NCI-H1436 treated with DMSO at 0.1 percent for 48 hours (cell line): ENCODE results near the gene SCAI.
"Not testable (repeated sequence)": the region's sequence is repeated elsewhere in the genome, so short reads cannot be mapped to it uniquely, and the experiment has no call there.

Source experiments
- DNase-seq: peaks from one replicate; lab custom pipeline; 2025; lab: John Stamatoyannopoulos, UW

SCAI gene

DNA sequence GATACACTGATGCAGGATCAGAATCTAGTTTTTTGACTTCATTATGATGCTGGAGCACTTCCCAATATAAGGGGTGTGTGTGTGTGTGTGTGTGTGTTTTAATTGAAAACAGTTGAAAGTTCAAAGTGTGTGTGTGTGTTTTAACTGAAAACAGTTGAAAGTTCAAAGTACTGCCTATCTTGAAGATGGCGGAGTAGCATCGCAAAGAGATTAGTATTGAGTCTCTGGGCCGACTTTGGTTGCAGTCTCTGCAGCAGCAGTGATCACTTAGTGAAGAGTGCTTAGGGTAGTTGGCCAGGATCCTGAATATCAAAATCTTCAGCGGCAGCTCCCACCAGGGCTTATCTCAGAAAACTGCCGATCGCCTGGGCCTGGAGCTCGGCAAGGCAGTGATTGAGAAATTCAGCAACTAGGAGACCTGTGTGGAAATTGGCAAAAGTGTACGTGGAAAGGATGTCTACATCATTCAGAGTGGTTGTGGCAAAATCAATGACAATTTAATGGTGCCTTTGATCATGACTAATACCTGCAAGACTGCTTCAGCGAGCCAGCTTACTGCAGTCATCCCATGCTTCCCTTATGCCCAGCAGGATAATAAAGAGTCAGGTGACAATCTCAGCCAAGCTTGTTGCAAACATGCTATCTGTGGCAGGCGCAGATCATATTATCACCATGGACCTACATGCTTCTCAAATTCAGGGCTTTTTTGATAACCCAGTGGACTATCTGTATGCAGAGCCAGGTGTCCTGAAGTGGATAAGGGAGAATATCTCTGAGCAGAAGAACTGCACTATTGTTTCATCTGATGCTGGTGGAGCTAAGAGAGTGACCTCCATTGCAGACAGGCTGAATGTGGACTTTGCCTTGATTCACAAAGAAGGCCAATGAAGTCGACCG lies 7.3 kb upstream of the SCAI start:
- no peak for DNase-seq

DNA sequence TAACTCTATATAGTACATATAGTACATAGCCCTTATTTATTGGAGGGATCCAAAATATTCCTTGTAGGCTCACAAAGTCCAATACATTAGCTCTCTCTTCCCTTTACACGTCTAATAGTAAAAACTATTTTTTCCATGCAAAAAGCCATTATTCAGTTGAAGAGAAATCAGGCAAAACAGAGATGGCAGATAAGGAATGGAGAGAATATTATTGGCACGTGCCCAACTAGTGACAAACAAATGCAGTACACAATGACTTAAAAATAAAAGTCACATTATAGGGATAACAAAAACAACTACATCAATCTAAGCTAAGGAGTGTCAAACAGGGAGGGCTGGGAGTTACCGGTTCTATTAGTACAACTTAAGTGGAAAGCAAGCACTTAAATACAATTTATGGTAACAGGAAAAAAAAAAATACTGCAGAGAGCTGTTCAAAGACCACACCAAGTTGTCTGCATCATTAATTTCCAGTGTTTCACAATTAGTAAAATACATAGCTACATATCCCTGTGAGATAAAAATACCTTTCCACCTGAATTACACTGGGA lies 4.1 kb upstream of the SCAI start:
- DNase-seq: no peak

DNA sequence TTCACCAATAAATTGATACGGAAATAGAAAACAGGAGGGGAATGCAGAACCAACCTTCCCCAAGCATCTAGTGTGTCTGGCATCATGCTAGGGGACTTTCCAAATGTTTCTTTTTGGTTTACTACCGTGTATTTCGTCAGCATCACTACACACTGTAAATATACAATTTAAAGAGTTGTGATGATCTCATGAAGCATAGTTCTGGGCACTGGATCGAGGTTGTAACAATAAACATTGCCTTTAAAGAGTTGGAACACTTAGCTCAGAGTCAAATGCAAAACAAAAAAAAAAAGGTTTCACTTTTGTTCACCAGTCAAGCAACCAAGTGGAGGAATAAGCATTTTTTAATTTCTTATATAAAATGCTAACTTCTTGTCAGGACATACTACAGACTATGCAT lies 2.9 kb upstream of the SCAI start:
- no peak for DNase-seq

DNA sequence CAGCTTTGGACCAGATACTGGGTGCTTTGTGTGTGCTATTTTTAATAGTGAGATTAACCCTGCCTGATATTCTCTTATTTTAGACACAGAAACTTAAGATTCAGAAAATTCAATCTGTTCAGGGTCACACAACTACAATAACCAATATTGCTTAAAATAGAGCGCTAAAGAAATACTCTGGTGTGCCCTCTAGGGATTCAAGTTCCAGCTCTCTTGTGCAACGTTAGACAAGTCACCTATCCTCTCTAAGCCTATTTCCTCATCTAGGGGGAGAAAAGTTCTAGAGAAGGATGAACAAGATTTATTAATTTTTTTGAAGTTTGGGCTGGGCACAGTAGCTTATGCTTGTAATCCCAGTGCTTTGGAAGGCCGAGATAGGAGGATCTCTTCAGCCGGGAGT lies 2.1 kb upstream of the SCAI start:
- no peak for DNase-seq

DNA sequence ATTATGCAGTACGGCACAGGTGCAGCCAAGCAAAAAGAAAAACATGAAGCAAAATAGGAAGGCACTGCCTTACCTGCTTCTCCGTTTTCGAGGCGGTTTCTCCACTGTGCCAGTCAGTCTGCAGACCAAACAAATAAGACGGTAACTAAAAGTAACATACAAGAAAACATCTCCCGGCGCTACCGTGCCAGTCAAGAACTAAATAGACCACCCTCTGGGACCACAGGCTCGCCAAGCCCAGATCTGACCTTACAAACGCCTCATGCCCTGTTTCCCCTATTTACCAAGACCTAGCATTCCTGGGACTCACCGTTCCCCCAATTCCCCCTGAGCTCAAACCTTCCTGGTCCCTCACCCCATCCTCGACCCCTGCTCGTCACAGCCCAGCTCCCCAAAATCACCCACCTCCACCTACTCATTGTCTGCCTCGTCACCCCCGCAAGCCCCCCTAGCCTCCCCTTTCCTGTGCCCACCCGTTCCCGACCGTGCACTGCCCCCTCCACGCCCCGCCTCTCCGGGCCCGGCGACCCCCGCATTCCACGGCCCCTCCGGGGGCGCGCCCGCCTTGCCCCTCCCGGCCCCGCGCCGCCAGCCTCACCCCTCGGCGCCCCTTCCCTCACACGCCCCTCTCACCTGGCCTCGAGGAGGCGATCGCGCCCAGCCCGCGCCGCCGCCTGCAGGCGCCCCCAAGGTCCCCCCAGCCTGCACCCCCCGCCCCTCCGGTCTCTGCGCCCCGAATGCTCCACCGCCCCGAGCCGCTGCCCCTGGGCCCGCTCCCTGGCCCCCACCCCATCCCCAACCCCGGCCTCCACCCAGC lies 560 bp downstream of the SCAI start:
- no peak for DNase-seq

DNA sequence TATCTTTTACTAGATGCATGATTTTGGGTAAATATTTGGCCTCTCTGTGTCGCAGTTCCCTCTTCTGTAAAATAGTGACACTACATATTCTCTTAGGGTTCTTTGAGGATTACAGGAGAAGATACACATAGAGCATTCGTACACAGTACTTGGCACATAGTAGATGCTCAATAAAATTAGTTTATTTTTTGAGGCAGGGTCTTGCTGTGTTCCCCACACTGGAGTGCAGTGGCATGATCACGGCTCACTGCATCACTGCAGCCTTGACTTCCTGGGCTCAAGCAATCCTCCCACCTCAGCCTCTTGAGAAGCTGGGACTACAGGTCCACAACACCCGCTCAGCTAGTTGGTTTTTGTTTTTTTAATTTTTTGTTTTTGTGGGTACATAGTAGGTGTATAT lies 1.6 kb downstream of the SCAI start:
- no peak for DNase-seq

DNA sequence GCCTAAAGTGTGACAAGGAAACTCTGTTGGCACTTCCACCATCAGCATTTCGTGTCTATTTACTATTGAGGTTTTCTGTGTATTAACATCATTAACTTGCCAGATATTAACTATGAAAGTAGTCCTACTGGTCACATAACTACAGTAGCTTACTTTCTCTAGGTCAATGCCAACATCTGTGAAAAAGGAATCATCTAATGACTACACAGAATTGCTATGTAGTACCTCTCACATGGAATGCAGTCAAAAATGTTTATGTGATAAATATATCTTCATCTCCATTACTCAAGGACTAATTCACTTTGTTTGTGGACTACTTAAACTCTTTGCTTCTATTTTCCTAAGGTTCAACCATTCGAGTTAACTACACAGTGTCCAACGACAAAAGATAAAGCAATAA lies 2.1 kb downstream of the SCAI start:
- DNase-seq: no peak

DNA sequence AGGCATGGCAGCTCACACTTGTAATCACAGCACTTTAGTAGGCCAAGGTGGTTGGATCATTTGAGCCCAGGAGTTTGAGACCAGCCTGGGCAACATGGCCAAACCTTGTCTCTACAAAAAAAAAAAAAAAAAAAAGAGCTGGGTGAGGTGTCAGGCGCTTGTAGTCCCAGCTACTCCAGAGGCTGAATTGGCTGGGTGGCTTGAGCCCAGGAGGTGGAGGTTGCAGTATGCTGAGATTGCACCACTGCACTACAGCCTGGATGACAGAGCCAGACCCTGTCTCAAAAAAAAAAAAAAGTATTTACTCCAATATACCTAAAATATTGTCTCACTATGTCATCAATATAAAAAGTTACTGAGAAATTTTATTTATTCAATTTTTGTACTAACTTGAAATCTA lies 2.8 kb downstream of the SCAI start:
- no peak for DNase-seq

DNA sequence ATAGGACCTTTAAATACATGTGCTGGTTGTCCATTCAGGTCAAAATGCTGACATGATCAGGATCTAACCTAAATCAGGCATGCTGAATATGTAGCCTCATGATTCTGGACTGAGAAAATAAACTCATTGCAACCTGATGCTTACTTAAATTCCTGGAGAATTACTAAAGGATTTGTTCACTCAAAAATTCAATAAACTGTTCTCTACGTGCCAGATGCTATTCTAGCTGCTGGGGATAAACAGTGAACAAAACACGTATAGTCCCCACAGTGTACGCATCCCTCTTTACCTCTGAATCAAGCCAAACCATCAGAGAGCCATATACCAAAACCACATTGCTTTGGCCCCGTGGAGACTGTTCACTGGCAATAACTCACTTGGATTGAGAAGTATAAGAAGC lies 6.1 kb downstream of the SCAI start:
- DNase-seq: no peak

DNA sequence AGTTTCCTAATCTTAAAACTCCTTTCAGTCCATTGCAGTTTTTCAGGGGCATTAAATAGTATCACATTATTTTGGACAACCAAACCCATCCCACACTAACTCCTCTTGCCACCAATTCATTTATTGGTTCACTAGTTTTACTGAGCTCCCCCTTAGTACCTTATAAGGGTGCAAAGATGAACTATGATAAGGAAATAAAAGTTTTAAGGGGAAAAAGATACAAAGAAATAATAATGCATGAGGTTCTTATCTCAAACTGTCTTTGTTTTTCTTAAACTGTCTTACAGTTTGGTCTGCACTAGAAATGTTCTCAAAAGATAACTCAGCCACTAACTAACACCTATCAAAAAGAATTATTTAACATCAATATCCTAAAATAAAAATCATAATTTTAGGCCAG lies 8.4 kb downstream of the SCAI start:
- DNase-seq: no peak

DNA sequence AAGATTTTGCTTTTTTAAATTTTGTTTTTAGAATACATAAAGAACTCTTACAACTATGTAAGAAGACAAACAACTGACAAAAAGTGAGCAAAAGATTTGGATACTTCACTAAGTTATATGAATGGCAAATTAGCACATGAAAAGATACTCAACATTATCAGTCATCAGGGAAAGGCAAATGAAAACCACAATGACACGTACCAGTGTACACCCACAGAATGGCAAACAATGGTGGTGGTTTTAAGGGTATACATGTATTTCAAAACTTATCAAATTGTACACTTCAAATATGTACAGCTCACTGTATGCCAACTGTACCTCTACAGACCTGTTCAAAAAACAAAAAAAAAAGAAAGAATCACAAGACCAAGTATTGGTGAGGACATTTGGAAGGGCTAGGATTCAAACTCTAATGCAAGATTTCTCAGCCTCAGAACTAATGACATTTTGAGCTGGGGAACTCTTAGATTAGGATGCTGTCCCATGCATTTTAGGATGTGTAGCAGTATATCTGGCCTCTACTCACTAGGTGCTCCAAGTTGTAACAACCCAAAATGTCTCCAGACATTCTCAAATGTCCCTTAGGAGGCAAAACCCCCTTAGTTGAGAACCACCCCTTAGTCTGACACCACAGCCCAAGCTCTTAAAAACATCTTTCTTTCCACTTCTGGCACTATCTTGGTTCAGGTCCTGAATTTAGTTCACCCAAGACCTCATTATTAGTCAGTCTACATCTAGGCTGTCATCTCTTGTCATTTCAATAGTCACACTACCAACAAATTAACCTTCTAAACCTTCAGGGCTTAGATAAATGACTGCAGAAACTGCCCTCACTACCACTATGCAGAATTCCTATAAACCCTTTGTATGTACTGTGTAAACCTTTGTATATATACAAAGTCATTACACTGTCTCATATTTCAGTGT lies 9.7 kb downstream of the SCAI start:
- no peak for DNase-seq

DNA sequence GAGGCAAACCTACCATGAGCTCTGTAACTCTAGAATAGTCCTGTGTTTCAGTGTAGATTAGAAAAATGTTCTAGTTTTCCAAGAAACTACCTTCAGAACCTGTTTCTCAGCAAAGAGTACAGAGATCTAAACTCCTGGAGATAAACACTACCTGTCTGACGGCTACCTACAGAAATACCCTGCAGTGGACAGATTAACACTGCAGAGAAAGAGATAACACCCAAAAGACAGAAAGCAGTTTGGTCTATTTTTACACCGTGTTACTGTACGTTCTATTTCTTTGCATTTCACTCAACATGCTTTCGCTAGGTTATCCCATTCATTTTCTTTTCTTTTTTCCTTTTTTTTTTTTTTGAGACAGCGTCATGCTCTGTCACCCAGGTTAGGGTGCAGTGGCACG lies 11.6 kb downstream of the SCAI start:
- no peak for DNase-seq

DNA sequence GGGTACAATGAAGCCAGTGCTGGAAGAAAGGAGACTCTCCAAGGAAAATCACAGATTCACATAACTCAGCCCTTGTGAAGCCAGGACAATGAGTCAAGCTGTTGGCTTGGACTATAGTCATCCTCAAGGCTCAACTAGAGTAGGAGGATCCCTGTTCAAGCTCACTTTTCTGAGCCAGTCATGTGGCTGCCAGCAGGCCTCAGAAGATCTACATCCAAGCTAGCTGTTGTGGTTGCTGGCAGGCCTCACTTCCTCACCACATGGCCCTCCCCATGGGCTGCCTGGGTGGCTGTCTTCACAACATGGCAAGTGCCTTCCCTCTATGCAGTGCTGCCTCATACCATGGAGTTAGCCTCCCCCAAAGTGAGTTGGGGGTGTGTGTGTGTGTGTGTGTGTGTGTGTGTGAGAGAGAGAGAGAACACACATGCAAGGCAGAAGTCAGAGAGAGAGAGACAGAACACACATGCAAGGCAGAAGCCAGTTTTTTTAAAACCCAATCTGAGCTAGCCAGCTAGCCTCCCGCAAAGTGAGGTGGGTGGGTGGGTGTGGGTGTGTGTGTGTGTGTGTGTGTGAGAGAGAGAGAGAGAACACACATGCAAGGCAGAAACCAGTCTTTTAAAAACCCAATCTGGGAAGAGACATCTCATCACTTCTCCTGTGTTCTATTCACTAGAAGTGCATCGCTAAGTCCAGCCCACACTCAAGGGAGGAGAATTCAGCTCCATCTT lies 17.1 kb downstream of the SCAI start:
- no peak for DNase-seq

DNA sequence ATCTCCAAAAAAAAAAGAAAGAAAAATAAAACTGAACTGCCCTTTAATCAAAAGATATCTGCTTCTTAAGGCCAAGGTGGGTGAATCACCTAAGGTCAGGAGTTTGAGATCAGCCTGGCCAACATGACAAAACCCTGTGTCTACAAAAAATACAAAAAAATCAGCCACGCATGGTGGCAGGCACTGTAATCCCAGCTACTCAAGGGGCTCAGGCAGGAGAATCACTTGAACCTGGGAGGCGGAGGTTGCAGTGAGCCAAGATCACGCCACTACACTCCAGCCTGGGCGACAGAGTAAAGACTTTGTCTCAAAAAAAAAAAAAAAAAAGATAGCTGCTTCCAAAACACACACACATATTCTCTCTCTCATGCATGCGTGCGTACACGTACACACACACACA lies 17.8 kb downstream of the SCAI start:
- DNase-seq: no peak

DNA sequence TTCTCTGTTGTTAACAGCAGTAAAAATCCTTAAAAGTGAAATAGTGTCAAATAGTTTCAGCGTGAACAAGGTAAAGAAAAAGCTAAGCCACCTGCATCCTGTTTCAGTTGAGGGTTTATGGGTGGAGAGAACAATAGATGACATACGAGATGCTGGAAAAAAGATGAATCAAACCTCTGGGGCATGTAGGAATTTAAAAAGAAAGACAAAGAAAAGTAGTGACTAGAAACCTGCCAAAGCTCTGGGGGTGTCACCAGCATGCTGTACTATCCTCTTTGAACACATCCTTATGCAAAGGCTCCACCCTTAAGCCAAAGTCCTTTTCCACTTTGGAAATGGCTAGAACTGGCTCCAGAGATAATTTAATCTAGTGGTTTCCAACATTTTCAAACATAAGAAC lies 22.2 kb downstream of the SCAI start:
- no peak for DNase-seq

DNA sequence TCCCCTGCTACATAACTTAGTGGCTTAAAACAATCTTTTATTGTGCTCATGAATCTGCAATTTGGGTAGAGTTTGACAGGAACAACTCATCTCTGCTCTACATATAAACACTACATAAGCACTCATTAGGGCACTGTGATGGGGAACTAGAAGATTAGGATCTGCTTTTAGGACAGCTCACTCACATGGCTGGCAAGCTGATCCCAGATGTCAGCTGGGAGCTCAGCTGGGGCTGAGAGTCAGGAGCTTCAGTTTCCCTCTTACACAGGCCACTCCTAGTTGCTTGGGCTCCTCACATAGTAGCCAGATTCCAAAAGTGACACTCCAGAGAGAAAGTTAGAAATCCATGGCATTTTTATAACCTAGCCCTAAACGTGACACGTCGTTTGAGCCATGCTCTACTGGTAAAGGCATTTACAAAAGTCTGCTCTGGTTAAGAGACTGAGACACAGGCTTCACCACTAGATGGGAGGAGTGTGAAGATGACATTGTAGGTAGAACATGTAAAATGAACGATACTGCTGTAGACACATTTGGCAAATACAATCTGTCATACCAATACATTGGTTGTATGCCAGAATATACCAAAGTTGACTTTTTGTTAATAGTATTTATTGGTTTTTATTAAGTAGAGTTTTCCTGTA lies 23.6 kb downstream of the SCAI start:
- no peak for DNase-seq

DNA sequence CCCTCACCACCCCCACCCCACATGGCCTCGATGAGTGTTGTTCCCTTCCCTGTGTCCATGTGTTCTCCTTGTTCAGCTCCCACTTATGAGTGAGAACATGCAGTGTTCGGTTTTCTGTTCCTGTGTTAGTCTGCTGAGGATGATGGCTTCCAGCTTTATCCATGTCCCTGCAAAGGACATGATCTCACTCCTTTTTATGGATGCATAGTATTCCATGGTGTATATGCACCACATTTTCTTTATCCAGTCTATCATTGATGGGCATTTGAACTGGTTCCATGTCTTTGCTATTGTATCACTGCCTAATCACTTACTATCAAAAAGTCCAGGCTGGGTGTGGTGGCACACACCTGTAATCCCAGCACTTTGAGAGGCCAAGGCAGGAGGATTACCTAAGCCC lies 24.6 kb downstream of the SCAI start:
- DNase-seq: not testable (repeated sequence)

DNA sequence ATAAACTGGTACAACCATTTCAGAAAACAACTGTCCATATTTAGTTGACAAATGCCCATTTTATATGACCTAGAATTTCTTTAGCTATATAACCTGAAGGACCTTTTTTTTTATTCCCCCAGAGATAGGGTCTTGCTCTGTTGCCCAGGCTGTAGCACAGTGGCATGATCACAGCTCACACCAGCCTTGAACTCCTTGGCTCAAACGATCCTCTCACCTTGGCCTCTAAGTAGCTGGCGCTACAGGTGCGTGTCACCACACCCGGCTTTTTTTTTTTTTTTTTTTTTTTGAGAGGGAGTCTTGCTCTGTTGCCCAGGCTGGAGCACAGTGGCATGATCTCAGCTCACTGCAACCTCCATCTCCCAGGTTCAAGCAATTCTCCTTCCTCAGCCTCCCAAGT lies 28.8 kb downstream of the SCAI start:
- not testable (repeated sequence) for DNase-seq

DNA sequence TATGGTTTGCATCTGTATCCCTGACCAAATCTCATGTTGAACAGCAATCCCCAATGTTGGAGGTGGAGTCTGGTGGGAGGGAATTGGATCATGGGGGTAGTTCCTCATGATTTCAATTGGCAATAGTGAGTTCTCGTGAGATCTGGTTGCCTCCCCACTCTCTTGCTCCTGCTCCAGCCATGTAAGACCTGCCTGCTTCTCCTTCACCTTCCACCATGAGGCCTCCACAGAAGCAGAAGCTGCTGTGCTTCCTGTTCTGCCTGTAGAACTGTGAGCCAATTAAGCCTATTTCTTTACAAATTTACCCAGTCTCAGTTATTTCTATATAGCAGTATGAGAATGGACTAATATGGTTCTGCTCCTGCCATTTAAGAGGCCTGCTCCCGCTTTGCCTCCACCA lies 32.9 kb downstream of the SCAI start:
- DNase-seq: no peak

DNA sequence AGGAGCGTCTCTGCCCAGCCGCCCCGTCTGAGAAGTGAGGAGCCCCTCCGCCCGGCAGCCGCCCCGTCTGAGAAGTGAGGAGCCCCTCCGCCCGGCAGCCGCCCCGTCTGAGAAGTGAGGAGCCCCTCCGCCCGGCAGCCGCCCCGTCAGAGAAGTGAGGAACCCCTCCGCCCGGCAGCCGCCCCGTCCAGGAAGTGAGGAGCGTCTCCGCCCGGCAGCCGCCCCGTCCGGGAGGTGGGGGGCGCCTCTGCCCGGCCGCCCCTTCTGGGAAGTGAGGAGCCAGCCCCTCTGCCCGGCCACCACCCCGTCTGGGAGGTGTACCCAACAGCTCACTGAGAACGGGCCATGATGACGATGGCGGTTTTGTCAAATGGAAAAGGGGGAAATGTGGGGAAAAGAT lies 34.8 kb downstream of the SCAI start:
- DNase-seq: not testable (repeated sequence)
